NCI-H82 treated with DMSO at 0.1 percent for 48 hours (cell line): ENCODE measurements around the gene PSME1.
A peak's percentile ranks its signal among the peaks of the same experiment; 100 is the strongest.
"Not testable (repeated sequence)": the region's sequence is repeated elsewhere in the genome, so short reads cannot be mapped to it uniquely, and the experiment has no call there.

Experiments
- DNase-seq: peaks from one replicate; lab custom pipeline; 2025; ENCODE audit not compliant: unreplicated experiment; lab: John Stamatoyannopoulos, UW

The PSME1 gene

GRCh38 chr14:24103451-24103850, 32.5 kb upstream of the PSME1 start:
- DNase-seq, result no peak

- not testable (repeated sequence) for DNase-seq
Measured at GRCh38 chr14:24105609-24106239, 30.3 kb upstream of the PSME1 start.

GRCh38 chr14:24106672-24107271, 29.2 kb upstream of the PSME1 start:
- no peak for DNase-seq

- no peak for DNase-seq
Measured at GRCh38 chr14:24108336-24108874, 27.6 kb upstream of the PSME1 start.

- no peak for DNase-seq
Measured at GRCh38 chr14:24110060-24110459, 25.9 kb upstream of the PSME1 start.

- DNase-seq, result no peak
Measured at GRCh38 chr14:24110523-24110922, 25.5 kb upstream of the PSME1 start.

- no peak for DNase-seq
Measured at GRCh38 chr14:24113379-24113800, 22.6 kb upstream of the PSME1 start.

- peak; percentile 71 for DNase-seq
Measured at GRCh38 chr14:24113801-24114531, 22.0 kb upstream of the PSME1 start.

- DNase-seq, result peak; percentile 97
Measured at GRCh38 chr14:24114532-24115421, 21.2 kb upstream of the PSME1 start, which contains the start of the genes DCAF11 and NRL. TSS of gene DCAF11 (plus strand) at chr14:24114777. CDS start at chr14:24115595, 818 bp downstream. TSS of gene NRL (minus strand) at chr14:24114949. CDS start at chr14:24082848, 32,101 bp downstream.

- no peak for DNase-seq
Measured at GRCh38 chr14:24115422-24116127, 20.4 kb upstream of the PSME1 start.

GRCh38 chr14:24116128-24116814, 19.7 kb upstream of the PSME1 start:
- no peak for DNase-seq

- DNase-seq, result no peak
Measured at GRCh38 chr14:24117179-24117578, 18.8 kb upstream of the PSME1 start.

GRCh38 chr14:24119691-24120090, 16.3 kb upstream of the PSME1 start:
- DNase-seq, result no peak

GRCh38 chr14:24121210-24121609, 14.8 kb upstream of the PSME1 start:
- no peak for DNase-seq

- DNase-seq, result no peak
Measured at GRCh38 chr14:24122416-24122815, 13.6 kb upstream of the PSME1 start.

GRCh38 chr14:24122898-24123297, 13.1 kb upstream of the PSME1 start:
- DNase-seq, result no peak

- no peak for DNase-seq
Measured at GRCh38 chr14:24123424-24124417, 12.3 kb upstream of the PSME1 start.

- no peak for DNase-seq
Measured at GRCh38 chr14:24126939-24127338, 9.1 kb upstream of the PSME1 start.
